Suprapubic skin (tissue), 4 donors: ENCODE results near the gene SND1.

ENCODE experiments used
- CTCF ChIP-seq, 2 donors: fragments of 200-600 bp in 1 of 2; fragments of 450-650 bp in 1 of 2; sonication (generic) in 1 of 2; IDR thresholded peaks; one replicate each; pipeline ENCODE4 v1.5.1; 2016 to 2019; ENCODE audit warnings: antibody characterized with exemption in 2 of 2, mild to moderate bottlenecking in 1 of 2, moderate library complexity in 1 of 2
- EP300 ChIP-seq: sonication (generic); formaldehyde crosslinking; IDR thresholded peaks from one replicate; pipeline ENCODE4 v1.6.1; 2017; ENCODE audit warnings: antibody characterized with exemption
- POLR2A ChIP-seq, 2 donors: fragments of 450-650 bp; IDR thresholded peaks; one replicate each; pipeline ENCODE4 v1.6.1; 2017; ENCODE audit warnings: antibody characterized with exemption in 2 of 2, mild to moderate bottlenecking in 2 of 2, moderate library complexity in 2 of 2
- POLR2AphosphoS5 ChIP-seq, 3 donors: sonication (generic); formaldehyde crosslinking; IDR thresholded peaks; one replicate each; pipeline ENCODE4 v1.6.1; 2017; ENCODE audit warnings: antibody characterized with exemption in 3 of 3

- TF ChIP-seq CTCF (IDR thresholded peaks at IDR 0.05) (no peak), POLR2AphosphoS5 (IDR thresholded peaks at IDR 0.05) (no peak), POLR2A (IDR thresholded peaks at IDR 0.05) (no peak), EP300 (no peak)
Measured at GRCh38 chr7:127745445-127745844, 93.5 kb downstream of the SND1 start.
